K562 treated with DMSO at 1 percent for 12 hours (cell line): ENCODE data around the gene ITGB2. TPM values are rescaled to one million over a fixed set of nuclear protein-coding genes. Genes with fewer than 3 reads are reported as not detected.

Experiments
- total RNA-seq: library from RNA; unstranded; fragments of 300-600 nt; gene quantifications from 2 replicates; pipeline ENCODE4 v1.2.3, GENCODE V29; 2022; ENCODE audit not compliant: insufficient read depth

Gene ITGB2
- total RNA-seq = 0.78 and 2.0 TPM in 2 replicates

DNA sequence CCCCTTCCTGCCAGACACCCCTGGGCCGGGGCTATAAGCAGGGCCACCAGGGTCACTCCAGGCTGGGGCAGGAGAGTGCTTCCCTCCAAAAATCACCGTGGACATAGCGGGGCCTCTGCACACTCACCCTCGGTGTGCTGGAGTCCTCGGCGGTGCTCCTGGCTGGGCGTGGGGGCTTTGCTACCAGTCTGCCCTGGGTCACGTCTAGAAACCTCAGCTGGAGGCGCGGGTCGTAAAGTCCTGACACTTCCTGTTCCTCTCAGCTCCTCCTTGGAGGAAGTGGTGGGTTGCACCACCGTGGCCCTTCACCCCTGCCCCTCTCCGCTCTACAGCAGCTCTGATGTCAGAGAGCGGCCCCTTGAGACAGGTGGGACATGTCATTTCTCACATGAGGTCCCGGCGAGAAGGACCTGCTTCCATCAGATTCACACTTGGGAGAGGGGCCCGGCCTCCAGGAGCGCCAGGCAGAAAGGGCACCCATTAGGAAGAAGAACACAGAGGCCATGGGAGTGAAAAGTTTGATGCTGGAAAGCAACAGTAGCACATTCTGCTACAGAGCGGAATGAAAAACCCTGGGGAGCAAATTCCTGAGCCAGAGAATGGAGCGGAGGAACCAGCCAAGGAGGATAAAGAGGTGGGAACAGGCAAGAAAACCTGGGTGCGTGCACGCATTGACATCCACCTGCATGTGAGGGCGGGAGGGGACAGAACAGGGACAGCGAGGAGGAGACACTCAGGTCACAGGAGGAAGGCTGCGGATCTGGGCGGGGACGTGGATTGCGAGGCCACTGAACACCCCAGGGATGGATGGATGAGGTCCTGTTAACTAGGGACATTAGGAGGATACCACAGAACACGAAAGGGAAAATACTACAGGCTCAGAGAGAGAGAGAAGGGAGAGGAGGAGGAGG is at the start of gene ITGB2:
ITGB2 (minus strand) TSS at position 206 of the 911 bp plus-strand sequence. CDS start 10,117 bp downstream, outside the sequence.

GRCh38 chr21:44939532-44940115 is 18.9 kb upstream of the ITGB2 start, which contains the start of gene SLX9:
Gene SLX9 (plus strand): TSS chr21:44940029. CDS start chr21:44940058, 29 bp downstream.

GRCh38 chr21:44873356-44874239 is 47.1 kb downstream of the ITGB2 start, which contains the start of gene PTTG1IP:
Gene PTTG1IP (minus strand): TSS chr21:44873690. CDS start chr21:44873616, 74 bp downstream.

Other genes with a start within 250 kb of the ITGB2 start
- gene KRTAP12-1, start 238.7 kb downstream of the ITGB2 start, total RNA-seq = not detected in 2 replicates
- not detected in 2 replicates for gene KRTAP10-12, start 223.7 kb downstream of the ITGB2 start, total RNA-seq
- not detected in 2 replicates for gene TSPEAR, start 209.3 kb downstream of the ITGB2 start, total RNA-seq
- gene UBE2G2, start 119.1 kb downstream of the ITGB2 start, total RNA-seq = 28.6 and 106 TPM in 2 replicates
- gene SUMO3, start 102.8 kb downstream of the ITGB2 start, total RNA-seq = 71.5 and 102 TPM in 2 replicates
- gene PTTG1IP, start 47.2 kb downstream of the ITGB2 start, total RNA-seq = 124 and 191 TPM in 2 replicates
- 35.3 and 39.1 TPM in 2 replicates for gene SLX9, start 19.1 kb upstream of the ITGB2 start, total RNA-seq
- gene ADARB1, start 153.7 kb upstream of the ITGB2 start, total RNA-seq = 4.4 and 12.6 TPM in 2 replicates